SK-N-MC (cell line): ENCODE results near the gene STARD4.

Experiments used
- EZH2 ChIP-seq: fragments of 200-600 bp; sonication (generic); IDR thresholded peaks from one replicate; pipeline ENCODE4 v1.6.1; 2017; ENCODE audit warnings: antibody characterized with exemption
- FOXP2 ChIP-seq: optimal IDR thresholded peaks from 2 replicates; pipeline ENCODE3; 2011; ENCODE audit warnings: mild to moderate bottlenecking, moderate library complexity; ENCODE audit not compliant: insufficient read depth; ENCODE audit errors: extremely low read length, control extremely low read depth
- POLR2AphosphoS5 ChIP-seq: IDR thresholded peaks from 2 replicates; pipeline ENCODE4 v1.6.1; 2012; ENCODE audit warnings: mild to moderate bottlenecking, low read depth, low read length, borderline replicate concordance

DNA sequence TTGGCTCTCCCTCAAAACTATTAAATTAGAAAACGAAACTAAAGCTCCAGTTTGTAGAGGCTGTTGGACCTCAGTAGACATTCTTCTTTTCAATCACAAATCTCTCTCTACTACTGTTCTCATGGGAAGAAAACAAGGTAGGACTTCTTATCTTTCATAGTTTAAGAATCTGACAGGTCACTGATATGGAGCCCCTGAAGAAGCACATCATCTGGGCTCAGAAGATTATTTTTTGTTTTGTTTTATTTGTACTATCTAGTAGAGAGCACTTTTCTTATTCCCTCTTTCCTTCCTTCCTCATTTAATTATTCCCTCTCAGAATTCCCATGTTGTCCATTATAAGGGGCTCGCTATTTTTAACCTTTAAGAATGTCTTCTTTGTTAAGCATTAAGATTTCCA is 26.3 kb downstream of the STARD4 start:
- TF ChIP-seq POLR2AphosphoS5, result no peak
- no peak for TF ChIP-seq EZH2
- no peak for TF ChIP-seq FOXP2
